Esophagus (tissue), 2 donors: Measurements from ENCODE around the gene ZDHHC8. TPM values are rescaled to one million over a fixed set of nuclear protein-coding genes. Genes with fewer than 3 reads are reported as not detected.

Experiments used
- H3K27ac ChIP-seq, 2 donors: one replicate each; pipeline ENCODE4 v1.5.1; 2013; ENCODE audit warnings: low read depth in 2 of 2, mild to moderate bottlenecking in 2 of 2, inconsistent platforms in 1 of 2, low read length in 1 of 2, moderate library complexity in 1 of 2
- H3K27me3 ChIP-seq, 2 donors: one replicate each; pipeline ENCODE4 v1.6.1; 2013; ENCODE audit warnings: low read length in 2 of 2, control low read depth in 1 of 2, mild to moderate bottlenecking in 1 of 2; ENCODE audit not compliant: insufficient read depth in 2 of 2, control insufficient read depth in 1 of 2
- H3K36me3 ChIP-seq, 2 donors: one replicate each; pipeline ENCODE4 v1.6.1; 2013; ENCODE audit warnings: low read length in 1 of 2; ENCODE audit not compliant: control insufficient read depth in 2 of 2, insufficient read depth in 2 of 2
- H3K4me1 ChIP-seq, 2 donors: one replicate each; pipeline ENCODE4 v1.6.1; 2013; ENCODE audit warnings: low read length in 1 of 2; ENCODE audit not compliant: control insufficient read depth in 2 of 2, insufficient read depth in 2 of 2
- H3K4me3 ChIP-seq, 2 donors: one replicate each; pipeline ENCODE4 v1.5.1; 2013; ENCODE audit warnings: low read length in 2 of 2, mild to moderate bottlenecking in 2 of 2, low read depth in 1 of 2, moderate library complexity in 1 of 2
- H3K9me3 ChIP-seq, 2 donors: one replicate each; pipeline ENCODE4 v1.6.1; 2013; ENCODE audit warnings: mild to moderate bottlenecking in 2 of 2, low read depth in 1 of 2, low read length in 1 of 2, moderate library complexity in 1 of 2; ENCODE audit not compliant: control insufficient read depth in 2 of 2, insufficient read depth in 1 of 2
- WGBS, 2 donors: extraction: QIAGEN DNeasy Blood & Tissue Kit; methylation state at CpG; one replicate each; pipeline ENCODE4 v1.1.7; 2013; 5-methylcytosine and 5-hydroxymethylcytosine counted together
- polyA plus RNA-seq, 2 donors: library from polyadenylated mRNA; stranded (reverse); fragments of 200-250 nt; gene quantifications; one replicate each; pipeline ENCODE4 v1.2.3, GENCODE V29; 2013
- donor health status: healthy with polysubstance abuse.
- donor health status: Bipolar disorder and iron deficiency.

ZDHHC8 gene
- polyA plus RNA-seq, 2 donors: 21.3 to 33.6 TPM

- H3K27ac ChIP-seq: no peak overlapping the region
- no peak overlapping the region for H3K4me3 ChIP-seq
- H3K27me3 ChIP-seq: no peaks in the 10 kb centered on the region
- peaks cover 0 to 2% of the 10 kb centered on the region in 2 donors for H3K9me3 ChIP-seq
- H3K4me1 ChIP-seq: peaks cover 4 to 10% of the 10 kb centered on the region in 2 donors
- 94% methylated on average over 8 of the region's 8 CpGs for WGBS, 2 donors
- H3K36me3 ChIP-seq: peaks cover 24 to 62% of the 10 kb centered on the region in 2 donors
Measured at GRCh38 chr22:20088263-20088648, 43.3 kb upstream of the ZDHHC8 start.

GRCh38 chr22:20089226-20089976 lies 42.2 kb upstream of the ZDHHC8 start:
- Histone ChIP-seq H3K27ac (no peak overlapping the region), H3K36me3 (peaks cover 28 to 74% of the 10 kb centered on the region in 2 donors), H3K4me1 (peaks cover 4% of the 10 kb centered on the region in 2 donors), H3K27me3 (no peaks in the 10 kb centered on the region), H3K4me3 (no peak overlapping the region), H3K9me3 (peaks cover 0 to 2% of the 10 kb centered on the region in 2 donors)
- WGBS, 2 donors: 91 to 93% methylated on average over 17 of the region's 17 CpGs

GRCh38 chr22:20089977-20090729 lies 41.5 kb upstream of the ZDHHC8 start:
- Histone ChIP-seq H3K4me3 (no peak overlapping the region), H3K36me3 (peaks cover 32 to 80% of the 10 kb centered on the region in 2 donors), H3K27me3 (no peaks in the 10 kb centered on the region), H3K4me1 (peaks cover 0 to 4% of the 10 kb centered on the region in 2 donors), H3K27ac (no peak overlapping the region), H3K9me3 (peaks cover 0 to 2% of the 10 kb centered on the region in 2 donors)
- 92 to 94% methylated on average over 11 of the region's 11 CpGs for WGBS, 2 donors

- 92% methylated on average over 9 of the region's 9 CpGs for WGBS, 2 donors
- peaks cover 32 to 83% of the 10 kb centered on the region in 2 donors for H3K36me3 ChIP-seq
- no peak overlapping the region for H3K4me3 ChIP-seq
Measured at GRCh38 chr22:20090730-20091240, 40.8 kb upstream of the ZDHHC8 start.

GRCh38 chr22:20091690-20092476 lies 39.7 kb upstream of the ZDHHC8 start:
- Histone ChIP-seq H3K36me3 (peaks cover 30 to 79% of the 10 kb centered on the region in 2 donors), H3K27ac (no peak overlapping the region)
- WGBS, 2 donors: 88 to 91% methylated on average over 16 of the region's 16 CpGs

More at GRCh38 chr22:20090730-20091240, 40.8 kb upstream of the ZDHHC8 start:
- Histone ChIP-seq H3K27ac (no peak overlapping the region), H3K4me1 (peaks cover 0 to 2% of the 10 kb centered on the region in 2 donors), H3K9me3 (peaks cover 0 to 2% of the 10 kb centered on the region in 2 donors), H3K27me3 (no peaks in the 10 kb centered on the region)

GRCh38 chr22:20092477-20092854 lies 39.1 kb upstream of the ZDHHC8 start:
- H3K9me3 ChIP-seq: peaks cover 0 to 2% of the 10 kb centered on the region in 2 donors
- no peak overlapping the region for H3K4me3 ChIP-seq
- H3K27ac ChIP-seq: no peak overlapping the region
- no peaks in the 10 kb centered on the region for H3K4me1 ChIP-seq
- WGBS, 2 donors: 89 to 91% methylated on average over 11 of the region's 11 CpGs
- no peaks in the 10 kb centered on the region for H3K27me3 ChIP-seq
- H3K36me3 ChIP-seq: peaks cover 29 to 73% of the 10 kb centered on the region in 2 donors

More at GRCh38 chr22:20091690-20092476, 39.7 kb upstream of the ZDHHC8 start:
- H3K4me3 ChIP-seq: no peak overlapping the region
- H3K4me1 ChIP-seq: no peaks in the 10 kb centered on the region
- H3K9me3 ChIP-seq: peaks cover 0 to 2% of the 10 kb centered on the region in 2 donors
- no peaks in the 10 kb centered on the region for H3K27me3 ChIP-seq

- Histone ChIP-seq H3K27me3 (no peaks in the 10 kb centered on the region), H3K4me3 (no peak overlapping the region), H3K9me3 (peaks cover 0 to 2% of the 10 kb centered on the region in 2 donors), H3K36me3 (peaks cover 21 to 64% of the 10 kb centered on the region in 2 donors), H3K27ac (no peak overlapping the region), H3K4me1 (no peaks in the 10 kb centered on the region)
- WGBS, 2 donors: 90 to 91% methylated on average over 13 of the region's 13 CpGs
Measured at GRCh38 chr22:20093418-20094196, 38.0 kb upstream of the ZDHHC8 start.

- WGBS, 2 donors: 94 to 95% methylated on average over 15 of the region's 15 CpGs
- Histone ChIP-seq H3K36me3 (peaks cover 16 to 64% of the 10 kb centered on the region in 2 donors), H3K9me3 (no peaks in the 10 kb centered on the region), H3K27me3 (no peaks in the 10 kb centered on the region), H3K27ac (no peak overlapping the region), H3K4me1 (no peaks in the 10 kb centered on the region), H3K4me3 (no peak overlapping the region)
Measured at GRCh38 chr22:20094197-20094807, 37.3 kb upstream of the ZDHHC8 start.
